HG03025 (cell line): ENCODE results near the gene ZBTB2.
"Not testable (repeated sequence)": the region's sequence is repeated elsewhere in the genome, so short reads cannot be mapped to it uniquely, and the experiment has no call there.

Experiments used
- ATAC-seq: cut with Tn5 transposase; IDR thresholded peaks from one replicate; pipeline ENCODE4 v1.9.1; 2021; ENCODE audit warnings: mild to moderate bottlenecking, moderate library complexity; ENCODE audit not compliant: unreplicated experiment, low FRiP score

Gene ZBTB2

DNA sequence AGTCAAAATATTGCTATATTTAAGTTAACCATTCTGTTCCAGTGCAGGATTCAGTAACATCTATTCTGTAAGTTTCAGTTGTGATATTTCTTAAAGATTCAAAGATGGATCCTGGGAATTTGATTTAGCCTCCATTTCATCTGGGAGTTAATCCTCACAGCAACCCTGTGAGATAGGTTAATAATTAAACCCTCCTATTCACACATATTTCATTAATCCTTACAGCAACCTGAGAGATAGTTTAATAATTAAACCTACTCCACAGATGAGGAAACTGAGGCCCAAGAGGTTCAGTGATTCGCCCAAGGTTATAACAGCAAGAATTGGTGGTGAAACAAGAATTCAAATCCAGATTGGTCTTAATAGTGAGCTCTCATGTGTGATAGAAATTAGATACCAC lies 10.9 kb upstream of the ZBTB2 start:
- no peak for ATAC-seq

GRCh38 chr6:151400473-151400872 lies 9.1 kb upstream of the ZBTB2 start:
- ATAC-seq = no peak

DNA sequence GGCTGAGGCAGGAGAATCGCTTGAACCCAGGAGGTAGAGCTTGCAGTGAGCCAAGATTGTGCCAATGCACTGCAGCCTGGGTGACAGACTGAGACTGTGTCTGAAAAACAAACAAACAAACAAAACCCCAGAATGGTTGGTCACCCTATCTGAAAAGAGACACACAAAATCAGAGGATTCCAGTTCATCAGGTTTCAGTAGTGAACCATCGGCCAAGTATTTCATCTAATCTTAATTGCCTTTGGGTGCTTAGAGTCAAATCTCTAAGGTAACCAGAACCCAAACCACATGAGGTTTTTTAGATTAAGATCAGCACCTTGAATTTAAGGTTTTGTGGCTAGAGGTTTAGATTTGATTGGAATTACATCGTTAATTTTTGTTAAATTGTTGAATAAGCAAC lies 8.3 kb upstream of the ZBTB2 start:
- no peak for ATAC-seq

- ATAC-seq = no peak
Measured at GRCh38 chr6:151393410-151393809, 2.1 kb upstream of the ZBTB2 start.

DNA sequence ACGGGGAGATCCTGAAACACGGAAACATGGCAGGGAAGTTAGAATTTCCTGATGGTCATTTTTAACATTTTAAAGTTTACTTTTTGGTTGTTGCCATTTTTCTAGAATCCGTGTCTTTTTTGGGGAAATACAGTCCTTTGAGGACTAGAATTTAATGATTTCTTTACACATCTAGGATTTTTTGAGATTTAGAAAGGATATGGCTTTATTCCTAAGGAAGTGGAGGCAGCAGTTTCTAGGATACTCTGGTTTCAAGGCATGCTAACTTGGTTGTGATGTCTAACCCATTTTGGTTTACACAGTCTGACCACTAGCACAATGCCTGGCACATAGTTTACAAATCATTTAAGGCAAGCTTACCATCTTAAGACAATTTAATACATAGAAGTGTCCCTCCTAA lies 1.1 kb upstream of the ZBTB2 start:
- ATAC-seq = no peak

DNA sequence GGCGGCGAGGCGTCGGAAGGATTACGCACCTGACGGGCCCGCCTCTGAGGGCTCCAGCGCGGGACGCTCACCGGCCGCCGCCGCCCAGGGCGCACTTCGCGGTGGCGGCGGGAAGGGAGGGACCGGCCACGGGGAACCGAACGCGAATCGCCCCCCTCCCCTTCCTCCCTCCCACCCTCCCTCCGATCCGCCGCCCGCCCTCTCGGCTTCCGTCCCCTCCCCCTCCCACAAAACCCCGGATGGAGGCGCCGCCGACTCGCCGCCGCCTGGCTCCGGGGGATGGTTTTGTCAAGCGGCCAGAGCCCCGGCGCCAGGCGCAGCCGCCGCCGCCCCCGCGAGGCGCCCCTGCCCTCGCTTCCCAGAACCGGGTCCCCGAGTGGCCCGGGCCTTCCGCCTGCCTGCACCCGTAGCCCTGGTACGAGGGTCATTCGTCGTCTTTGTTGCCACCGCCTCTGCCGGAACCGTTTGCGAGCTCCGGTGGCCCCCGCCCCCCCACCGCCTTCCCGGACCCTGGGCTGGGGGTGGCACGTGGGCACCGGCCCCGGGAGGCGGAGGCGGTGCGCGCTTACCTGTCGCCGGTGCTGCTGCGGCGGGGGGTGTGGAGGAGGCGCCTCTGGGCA lies 398 bp downstream of the ZBTB2 start:
- peak; percentile 4 for ATAC-seq

- peak; percentile 80 for ATAC-seq
Measured at GRCh38 chr6:151390276-151390850, 996 bp downstream of the ZBTB2 start.

DNA sequence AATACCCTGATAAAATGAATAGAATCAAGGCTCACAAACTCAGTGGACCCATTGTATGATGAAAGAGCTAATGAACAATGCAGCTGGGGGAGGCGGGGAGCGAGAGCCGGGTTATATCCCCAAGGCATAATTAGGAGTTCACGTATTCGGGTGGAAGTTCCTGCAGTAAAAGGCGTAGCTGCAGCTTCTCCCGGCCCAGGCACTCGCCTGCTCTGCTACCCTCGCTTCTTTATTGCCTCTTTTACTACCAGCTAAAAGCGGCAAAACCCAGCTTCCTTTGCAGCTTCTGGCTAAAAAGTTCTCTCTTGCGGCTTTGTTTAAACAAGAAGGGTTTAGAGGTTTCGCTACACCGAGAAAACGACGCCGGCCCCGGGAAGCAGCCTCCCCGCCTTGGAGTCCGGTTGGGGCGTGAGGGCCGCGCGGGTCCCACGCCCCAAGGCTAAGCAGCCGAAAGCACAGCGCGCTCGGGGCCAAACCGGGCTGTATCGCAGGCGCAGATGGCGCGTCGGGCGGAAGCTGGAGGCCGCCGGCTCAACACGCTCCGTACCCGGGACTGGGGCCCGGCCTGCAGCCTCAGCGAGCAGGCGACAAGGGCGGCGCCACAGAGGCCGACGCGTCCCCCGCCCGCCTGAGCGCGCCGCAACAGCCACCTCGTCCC lies 1.6 kb downstream of the ZBTB2 start:
- ATAC-seq = peak; percentile 60

GRCh38 chr6:151388997-151389617 lies 2.3 kb downstream of the ZBTB2 start:
- no peak for ATAC-seq

GRCh38 chr6:151388236-151388635 lies 3.1 kb downstream of the ZBTB2 start:
- ATAC-seq = no peak

- no peak for ATAC-seq
Measured at GRCh38 chr6:151387175-151387970, 4.0 kb downstream of the ZBTB2 start.

- no peak for ATAC-seq
Measured at GRCh38 chr6:151385177-151385576, 6.2 kb downstream of the ZBTB2 start.

DNA sequence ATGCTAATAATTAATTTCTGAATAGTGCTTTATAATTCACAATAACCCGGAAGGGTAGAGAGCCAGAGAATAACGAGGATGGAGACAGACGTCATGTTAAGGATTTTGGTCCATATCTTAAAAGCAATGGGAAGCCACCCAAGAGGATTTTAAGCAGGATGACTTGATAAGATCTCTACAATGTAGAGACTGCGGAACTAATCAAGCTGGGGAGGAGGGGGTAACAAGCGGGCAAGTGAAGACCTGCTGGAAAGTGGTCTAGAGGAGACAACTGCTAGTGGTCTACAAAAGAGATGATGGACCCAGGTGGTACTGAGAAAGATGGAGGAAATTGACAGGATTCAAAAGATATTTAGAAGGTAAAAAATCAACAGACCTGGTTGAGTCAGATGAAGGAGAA lies 7.2 kb downstream of the ZBTB2 start:
- no peak for ATAC-seq

- not testable (repeated sequence) for ATAC-seq
Measured at GRCh38 chr6:151382631-151383030, 8.7 kb downstream of the ZBTB2 start.

DNA sequence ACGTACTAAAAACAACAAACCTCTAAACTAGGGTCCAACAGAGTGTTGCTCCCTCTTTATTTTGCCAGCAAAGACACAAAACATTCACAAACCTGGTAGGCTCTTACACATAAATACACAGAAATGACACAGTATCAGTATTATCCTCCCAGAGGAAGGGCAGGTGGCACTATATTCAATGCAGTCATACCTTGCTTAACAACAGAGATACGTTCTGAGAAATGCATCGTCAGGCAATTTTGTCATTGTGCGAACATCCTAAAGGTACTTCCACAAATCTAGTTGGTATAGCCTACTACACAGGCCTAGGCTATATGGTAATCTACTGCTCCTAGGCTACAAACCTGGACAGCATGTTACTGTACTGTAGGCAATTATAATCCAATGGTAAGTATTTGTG lies 9.6 kb downstream of the ZBTB2 start:
- ATAC-seq = no peak

DNA sequence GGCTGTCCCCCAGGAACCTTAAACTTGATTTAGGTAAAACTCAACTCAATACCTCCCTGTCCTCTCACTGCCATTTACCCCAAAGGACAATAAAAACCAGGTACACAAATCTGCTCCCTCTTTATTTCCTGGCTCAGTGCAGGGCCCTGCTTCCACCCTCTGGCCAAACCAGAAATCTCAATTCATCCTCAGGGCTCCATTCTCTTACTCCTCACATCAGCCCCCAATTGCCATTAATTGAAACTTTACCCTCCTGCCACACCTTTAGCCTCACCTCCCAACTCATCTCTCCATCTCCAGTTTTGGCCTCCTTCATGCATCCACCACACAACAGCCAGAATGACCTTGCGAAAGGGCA lies 10.5 kb downstream of the ZBTB2 start:
- no peak for ATAC-seq

- peak; percentile 67 for ATAC-seq
Measured at GRCh38 chr6:151379933-151380847, 11.2 kb downstream of the ZBTB2 start.

DNA sequence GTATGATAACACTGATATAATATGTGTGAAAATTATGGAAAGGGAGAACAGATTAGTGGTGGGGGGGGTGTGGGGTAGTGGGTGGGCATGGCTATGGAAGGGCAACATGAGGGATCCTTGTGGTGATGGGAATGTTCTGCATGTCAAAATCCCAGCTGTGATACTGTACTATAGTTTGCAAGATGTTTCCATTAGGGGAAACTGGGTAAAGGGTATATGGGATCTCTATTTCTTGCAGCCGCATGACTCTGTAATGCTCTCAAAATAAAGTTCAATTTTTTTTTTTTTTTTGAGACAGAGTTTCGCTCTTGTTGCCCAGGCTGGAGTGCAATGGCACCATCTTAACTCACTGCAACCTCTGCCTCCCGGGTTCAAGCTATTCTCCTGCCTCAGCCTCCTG lies 14.3 kb downstream of the ZBTB2 start:
- no peak for ATAC-seq

DNA sequence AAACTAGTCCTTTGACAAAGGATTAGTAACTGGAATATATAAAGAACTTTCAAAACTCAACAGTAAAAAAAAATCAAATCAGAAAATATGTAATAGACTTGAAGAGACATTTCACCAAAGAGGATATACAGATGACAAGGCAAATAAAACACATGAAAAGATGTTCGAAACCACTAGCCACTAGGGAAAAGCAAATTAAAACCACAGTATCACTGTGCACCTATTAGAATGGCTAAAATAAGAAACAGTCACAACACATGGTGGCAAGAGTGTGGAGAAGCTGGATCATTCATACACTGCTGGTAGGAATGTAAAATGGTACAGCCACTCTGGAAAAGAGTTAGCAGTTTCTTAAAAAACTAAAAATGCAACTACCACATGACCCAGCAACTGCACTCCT lies 14.9 kb downstream of the ZBTB2 start:
- ATAC-seq = no peak

- no peak for ATAC-seq
Measured at GRCh38 chr6:151375833-151376232, 15.5 kb downstream of the ZBTB2 start.
